ENCODE data around the gene KDM4D.
A peak's percentile ranks its signal among the peaks of the same experiment; 100 is the strongest.
"Not testable (repeated sequence)": the region's sequence is repeated elsewhere in the genome, so short reads cannot be mapped to it uniquely, and the experiment has no call there.

KDM4D gene

DNA sequence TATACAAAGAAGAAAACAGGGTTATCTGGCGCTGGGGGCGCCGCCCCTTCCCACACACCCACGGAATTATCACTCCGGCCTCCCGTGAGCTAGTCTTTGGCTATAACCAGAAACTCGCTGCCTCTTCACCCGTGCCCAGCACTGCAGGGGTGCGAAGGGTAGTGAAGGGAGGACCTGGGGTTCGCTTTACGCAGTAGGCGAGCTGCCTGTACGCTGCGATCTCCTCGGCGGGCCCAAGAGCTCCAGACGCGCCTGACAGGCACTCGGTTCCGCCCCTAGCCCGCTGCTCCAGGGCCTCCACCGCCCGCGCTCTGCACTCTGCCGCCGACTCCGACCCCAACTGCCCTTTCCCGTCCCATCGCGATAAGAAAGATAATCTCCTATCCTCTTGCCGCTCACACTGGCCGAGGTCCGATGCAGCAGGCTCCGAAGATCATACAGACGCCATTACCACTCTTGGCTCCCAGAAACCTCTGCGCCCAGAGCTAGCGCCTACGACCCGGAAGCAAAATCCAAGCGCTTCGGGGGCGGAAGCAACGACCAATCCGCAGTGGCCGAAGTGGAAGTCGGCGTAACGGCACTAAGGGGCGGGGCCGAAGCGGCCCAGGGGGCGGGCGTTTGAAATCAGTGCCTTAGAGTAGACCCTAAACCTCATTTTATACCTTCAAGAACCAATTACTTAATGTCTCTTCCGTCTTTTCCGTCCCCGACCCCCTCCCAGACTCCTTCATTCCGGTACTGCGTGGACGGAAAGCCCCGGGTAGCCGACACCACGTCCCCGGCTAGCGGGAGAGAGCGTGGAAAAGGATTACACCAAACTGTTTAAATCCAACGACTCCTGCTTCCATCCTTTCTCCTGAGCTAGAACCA is at the start of gene KDM4D, which contains the start of gene CWC15:
KDM4D (plus strand) TSS at position 611 of the 870 bp plus-strand sequence. CDS start 23,664 bp downstream, outside the sequence.
CWC15 (minus strand) TSS at position 458 of the 870 bp plus-strand sequence. CDS start 1,371 bp downstream, outside the sequence.
- DNase-seq (ENCODE audit: low spot score) = peak; percentile 91

DNA sequence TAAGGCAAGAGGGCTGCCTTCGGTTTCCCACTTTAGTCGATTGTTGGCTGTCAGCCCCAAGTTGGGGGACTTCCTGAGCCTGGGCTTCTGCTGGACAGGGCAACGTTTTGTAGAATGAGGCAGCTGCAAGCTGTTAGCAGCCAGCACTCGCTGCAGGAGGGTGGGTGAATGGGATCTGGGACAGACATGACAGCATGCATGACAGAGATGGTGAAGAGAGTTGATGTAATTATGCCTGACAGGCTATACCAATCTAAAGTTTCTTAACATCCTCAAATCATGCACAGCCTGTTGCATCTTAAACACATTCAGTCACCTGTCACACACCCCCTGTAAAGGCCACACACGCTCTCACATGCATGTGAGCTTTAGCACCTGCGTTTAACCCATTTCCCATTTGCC is 49.3 kb upstream of the KDM4D start:
- DNase-seq (ENCODE audit: low spot score) = no peak

DNA sequence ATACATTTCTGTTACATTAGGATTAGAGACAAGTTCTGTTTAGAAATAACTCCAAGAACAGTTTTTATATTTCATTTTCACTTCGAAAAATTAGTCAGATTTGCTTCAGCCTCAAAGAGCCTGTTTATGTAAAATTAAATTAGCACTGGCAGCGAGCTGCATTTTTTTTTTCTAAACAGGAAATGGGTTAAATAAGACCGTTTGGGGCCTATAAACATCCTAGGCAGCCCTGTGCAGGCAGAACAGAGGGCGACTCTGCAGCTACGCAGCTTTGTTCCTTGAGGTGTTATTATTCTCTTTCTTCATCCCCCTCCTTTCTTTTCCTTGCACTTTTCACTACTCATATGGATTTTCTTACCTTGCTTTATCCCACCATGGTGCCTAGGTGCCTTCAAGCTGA is 48.9 kb upstream of the KDM4D start:
- DNase-seq (ENCODE audit: low spot score) = no peak

DNA sequence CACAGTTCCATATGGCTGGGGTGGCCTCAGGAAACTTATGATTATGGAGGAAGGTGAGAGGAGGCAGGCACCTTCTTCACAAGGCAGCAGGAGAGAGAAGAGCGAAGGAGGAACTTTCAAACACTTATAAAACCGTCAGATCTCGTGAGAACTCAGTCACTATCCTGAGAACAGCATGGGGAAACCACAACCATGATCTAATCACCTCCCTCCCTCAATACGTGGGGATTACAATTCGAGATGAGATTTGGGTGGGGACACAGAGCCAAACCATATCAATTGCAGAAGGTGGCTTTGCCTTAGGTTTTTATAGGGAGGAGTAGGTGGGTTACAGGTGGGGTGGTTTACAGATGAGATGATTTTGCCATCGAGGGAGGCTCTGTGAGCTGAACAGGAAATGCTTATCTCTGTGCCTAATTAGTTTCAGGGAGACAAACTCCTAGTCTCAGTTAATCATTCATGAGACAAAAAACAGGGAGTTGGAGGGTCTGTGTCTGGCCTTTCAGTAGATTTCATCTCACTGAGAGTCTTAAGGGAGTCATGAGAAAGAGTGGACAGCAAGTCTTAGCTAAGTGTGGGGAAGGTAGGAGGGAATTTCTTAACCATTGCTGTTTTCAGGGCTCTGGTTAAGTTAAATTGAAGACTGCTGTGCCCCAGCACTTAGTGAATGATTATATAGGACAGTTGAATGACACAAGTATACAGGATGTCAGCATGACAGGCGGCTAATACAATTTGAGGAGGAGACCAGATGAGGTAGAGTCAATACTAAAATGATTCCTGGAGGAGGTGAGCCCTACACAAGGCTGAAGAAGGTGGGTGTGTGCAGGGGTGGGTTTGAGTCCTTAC is 47.9 kb upstream of the KDM4D start:
- no peak for DNase-seq (ENCODE audit: low spot score)

DNA sequence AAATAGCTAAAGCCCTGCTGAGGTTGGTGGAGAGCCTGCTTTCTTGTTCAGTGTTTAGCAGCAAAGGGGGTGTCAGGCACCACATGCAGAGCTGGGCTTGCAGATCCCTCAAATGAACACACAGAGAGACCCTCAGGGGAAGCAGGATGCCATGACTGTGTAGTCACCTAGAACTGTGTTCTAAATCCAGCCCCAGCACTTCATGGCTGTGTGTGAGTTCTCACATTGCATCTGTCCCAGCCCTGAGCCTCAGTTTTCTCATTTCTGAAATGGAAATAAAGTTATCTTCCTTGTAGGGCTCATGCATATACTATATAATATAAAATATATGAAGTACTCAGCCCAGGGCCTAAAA is 47.3 kb upstream of the KDM4D start:
- DNase-seq (ENCODE audit: low spot score) = no peak

DNA sequence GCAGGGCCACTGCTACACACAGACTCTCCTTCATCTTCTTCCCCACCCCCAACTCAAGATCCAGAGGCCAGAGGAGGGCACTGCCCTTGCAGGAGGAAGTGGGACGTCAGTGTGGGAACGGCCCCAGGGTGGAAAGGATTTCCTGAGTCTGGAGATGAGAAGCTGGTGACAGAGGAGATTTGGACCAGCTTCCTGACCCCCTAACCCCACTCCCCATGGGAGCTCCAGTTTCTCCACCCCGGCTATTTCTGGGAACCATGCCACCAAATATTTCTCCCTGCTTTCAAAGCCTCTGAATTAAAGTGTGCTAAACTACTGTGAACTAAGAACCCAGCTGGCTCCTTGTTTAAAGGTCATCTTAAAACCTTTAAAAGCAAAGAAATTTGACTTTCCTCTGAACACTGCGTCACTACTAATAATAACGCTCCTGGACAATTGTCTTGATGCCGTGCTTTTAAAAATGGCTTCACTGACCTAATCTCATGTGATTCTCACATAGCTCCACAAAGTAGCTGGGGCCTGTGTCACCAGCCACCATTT is 46.7 kb upstream of the KDM4D start:
- DNase-seq (ENCODE audit: low spot score) = no peak

DNA sequence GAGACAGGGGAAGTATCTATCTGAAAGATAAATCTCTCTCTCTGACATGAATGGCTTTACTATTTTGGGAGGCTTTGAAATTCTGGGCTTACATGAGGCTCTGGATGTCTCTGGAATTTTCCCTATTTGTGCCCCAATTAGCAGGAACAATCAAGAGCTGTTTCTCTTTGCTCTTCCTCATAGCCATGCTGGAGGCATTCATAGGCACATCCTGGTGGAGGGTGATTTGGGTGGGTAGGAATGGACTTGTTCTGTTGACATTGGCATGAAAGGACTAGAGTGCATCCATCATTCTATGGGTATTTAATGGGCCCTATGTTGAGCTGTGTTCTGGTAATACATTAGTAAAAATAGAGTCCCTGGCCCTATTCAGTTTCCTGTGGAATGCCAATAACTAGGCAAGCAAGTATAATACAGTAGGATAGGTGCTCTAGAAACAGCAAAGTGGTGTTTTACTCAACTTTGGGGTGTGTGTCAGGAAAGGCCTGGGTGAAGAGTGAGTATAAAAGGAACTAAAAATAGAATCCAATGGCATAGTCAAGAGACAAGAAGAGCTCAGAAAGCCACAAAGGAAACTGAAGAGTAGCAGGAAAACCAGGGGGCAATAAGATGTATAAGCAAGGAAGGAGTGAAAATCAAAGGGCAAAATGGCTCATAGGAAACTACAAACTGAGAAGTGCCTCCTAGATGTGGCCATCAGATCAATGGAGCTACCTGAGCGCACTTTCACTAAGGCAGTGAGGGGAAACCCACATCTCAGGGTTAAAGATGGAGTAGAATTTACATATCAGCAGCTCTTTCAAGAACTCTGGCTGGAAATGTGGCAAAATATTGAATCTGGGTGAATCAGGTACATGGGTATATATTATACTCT is 45.2 kb upstream of the KDM4D start:
- no peak for DNase-seq (ENCODE audit: low spot score)

DNA sequence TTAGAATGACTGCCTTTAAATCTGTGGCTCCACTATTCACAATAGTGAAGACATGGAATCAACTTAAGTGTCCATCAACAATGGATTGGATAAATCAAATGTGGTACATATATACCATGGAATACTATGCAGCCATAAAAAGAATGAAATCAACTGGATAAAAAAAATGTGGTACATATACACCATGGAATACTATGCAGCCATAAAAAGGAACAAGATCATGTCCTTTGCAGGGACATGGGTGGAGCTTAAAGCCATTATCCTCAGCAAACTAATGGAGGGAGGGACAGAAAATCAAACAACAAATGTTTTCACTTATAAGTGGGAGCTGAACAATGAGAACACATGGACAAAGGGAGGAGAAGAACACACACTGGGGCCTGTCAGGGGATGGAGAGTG is 41.4 kb upstream of the KDM4D start:
- not testable (repeated sequence) for DNase-seq (ENCODE audit: low spot score)

DNA sequence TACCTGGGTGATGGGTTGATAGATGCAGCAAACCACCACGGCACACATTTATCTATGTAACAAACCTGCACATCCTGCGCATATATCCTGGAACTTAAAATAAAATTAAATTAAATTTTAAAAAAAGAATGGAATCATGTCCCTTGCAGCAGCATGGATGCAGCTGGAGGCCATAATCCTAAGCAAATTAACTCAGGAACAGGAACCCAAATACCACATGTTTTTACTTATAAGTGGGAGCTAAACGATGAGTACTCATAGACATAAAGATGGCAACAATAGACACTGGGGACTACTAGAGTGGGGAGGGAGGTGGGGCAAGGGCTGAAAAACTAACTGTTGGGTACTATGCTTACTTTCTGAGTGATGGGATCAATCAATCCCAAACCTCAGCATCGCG is 41.0 kb upstream of the KDM4D start:
- no peak for DNase-seq (ENCODE audit: low spot score)

DNA sequence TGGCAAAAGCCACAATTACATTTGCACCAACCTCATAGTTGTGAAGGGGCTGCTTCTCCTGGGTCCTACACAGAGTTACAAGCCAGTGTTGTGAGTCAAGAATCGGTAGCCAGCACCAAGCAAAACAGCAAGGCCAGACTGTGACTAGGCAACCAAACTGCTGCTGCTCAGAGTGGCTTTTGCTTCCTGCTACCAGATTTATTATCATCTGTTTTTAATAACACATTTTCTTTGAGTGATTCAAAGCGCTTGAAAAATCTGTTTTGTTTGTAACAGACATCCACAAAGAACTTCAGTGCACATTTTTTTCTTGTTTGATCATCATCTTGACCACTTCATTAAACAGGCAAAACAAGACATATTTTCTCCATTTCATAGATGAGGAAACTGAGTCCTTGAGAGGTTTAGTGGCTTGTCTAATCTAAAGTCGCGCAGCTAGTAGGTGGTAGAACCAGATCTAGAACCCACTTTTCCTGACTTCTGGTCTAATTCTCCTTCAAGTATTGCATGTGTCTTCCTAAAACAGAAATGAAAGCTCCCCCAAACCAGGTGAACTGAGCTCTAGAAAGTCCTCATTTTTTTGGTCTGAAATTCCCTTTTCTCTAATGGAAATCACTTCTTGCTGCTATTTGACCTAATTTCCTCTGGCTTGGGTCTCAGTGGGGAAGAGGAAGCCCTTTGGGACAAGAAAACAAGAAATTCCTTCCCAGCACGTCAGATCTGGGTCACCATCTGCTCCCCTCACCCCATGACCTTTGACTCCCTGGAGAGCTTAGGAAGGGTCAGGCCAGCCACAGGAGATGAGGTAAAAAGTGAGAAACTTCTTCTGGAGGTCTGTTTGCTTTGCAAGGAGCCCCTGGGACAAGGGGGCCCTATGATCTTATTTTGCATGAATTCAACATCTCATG is 40.0 kb upstream of the KDM4D start:
- no peak for DNase-seq (ENCODE audit: low spot score)

DNA sequence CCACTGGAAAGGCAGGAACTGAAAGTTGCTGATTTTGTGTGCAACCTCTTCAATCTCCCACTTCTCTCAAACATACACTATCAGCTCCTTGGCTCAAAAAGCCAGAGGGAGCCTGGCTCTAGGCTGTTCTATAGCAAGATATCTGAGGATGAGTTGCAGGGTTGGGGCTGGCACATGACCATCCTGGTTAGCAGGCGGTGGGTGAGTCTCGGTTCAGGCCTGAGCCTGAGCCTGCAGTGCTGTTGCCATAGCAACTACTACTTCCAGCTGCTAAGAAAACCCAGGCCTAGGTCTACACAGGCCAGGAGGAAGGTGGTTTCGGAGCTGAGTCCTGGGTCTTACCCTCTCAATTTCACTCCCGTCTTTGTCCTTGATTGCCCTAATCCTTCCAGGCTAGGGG is 39.1 kb upstream of the KDM4D start:
- no peak for DNase-seq (ENCODE audit: low spot score)

DNA sequence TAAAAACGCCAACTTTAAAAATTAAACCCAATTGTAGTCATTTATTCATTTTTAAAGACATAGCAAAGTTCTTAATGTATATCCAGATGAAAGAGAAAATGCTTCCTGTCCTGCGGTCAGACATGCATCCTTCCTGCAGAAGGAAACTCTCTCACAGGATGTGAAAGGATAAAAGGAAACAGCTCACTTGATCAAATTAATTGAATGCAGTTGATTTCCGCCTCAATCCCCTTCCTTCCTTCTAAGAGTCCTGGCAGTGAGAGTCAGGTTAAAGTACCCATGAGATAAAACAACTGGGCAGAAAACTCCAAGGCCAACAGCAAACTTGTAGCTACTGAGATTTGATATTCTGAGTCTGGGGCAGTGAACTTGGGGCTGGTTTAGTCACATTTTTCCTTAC is 38.7 kb upstream of the KDM4D start:
- no peak for DNase-seq (ENCODE audit: low spot score)

DNA sequence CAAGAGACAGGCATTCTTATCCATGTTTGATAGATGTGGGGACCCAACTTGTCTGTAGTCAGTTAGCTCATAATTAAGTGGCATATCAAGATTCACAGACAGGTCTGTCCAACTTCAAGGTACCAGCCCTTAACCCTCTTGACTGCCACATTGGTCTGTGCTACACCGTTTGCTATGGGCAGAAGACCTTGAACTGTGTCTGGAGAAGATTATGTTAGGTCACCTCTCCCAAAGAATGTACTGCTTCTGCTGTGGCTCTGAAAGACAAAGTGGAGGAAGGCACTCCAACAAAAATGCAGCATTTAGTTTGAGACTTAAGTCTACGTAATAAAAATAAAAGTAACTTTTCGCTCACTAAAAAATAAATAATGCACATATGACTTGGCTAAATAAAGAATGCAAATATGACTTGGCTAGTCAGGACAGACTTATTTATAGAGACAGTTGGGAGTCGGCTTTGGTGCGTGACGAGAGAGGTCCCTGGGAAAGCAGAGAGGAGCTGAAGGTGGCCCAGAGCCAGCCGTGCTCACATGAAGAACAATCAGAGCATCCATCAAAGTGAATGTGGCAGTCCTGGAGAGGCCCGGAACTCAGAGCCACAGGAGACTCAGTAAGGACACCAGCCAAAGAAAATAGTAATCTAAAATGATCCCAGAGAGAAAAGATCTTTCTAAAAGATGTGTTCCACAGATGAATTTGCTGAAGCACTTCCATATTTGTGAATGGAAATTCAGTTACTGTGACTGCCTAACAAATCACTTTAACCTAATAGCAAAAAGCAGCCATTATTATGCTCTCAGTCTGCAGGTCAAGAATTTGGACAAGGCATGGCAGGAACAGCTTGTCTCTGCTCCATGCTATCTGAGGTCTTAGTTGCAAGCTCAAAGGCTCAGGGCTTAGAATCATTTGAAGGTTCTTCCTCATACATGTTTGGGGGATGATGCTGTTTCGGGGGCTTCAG is 35.1 kb upstream of the KDM4D start:
- no peak for DNase-seq (ENCODE audit: low spot score)

DNA sequence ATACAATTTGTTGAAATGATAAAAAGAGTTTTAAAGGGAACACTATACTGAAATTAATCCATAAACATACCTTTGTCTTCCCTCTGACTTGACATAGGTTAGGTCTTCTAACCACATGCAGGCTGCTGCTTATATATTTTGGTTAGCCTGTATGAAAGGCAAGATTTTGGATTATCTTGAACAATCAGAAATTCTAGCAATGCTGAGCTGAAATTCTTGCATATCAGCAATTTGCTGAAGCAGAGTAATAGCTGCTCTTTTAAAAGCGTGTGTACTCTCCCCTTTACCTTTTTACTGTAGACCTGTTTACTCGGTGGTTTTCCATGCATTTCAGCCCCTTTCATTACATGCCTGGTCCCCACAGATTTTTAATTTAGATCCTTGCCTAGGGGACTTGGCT is 34.2 kb upstream of the KDM4D start:
- DNase-seq (ENCODE audit: low spot score) = no peak

DNA sequence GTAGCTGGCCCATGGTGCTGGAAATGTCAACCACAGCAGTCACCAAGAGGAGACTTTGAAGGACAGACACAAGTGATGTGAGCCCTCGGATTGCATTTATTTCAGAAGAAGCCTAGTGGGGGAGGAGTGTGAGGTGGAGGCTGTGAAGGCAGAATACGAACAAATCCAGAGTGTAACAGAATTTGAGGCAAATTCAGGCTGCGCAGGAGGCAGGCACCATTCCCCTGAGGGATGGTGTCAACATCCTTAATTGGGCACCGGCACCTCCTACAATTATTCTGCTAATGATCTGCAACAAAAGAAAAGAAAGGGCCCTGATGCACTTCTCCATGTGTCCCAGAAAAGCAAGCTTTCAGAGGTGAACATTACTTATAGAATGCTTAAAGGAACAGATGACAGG is 32.4 kb upstream of the KDM4D start:
- DNase-seq (ENCODE audit: low spot score) = no peak

DNA sequence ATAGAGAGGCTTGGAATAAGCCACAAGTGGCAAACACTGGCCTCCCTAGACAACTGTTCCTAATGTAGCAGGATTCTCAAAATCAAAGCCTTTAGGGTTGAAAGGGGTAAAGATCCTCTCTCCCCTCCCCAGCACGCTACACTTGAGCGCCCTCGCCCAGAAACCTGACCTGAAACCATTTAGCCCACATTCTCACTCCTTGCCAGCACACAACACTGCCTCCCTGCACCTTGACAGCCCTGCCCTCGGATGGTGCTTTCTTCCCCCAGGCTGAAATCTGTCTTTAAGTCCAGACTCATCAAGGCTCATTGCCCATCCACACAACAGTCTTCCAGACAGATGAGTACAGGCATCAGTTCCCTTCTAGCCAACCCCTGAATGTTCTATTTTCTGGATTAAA is 26.7 kb upstream of the KDM4D start:
- DNase-seq (ENCODE audit: low spot score) = no peak

DNA sequence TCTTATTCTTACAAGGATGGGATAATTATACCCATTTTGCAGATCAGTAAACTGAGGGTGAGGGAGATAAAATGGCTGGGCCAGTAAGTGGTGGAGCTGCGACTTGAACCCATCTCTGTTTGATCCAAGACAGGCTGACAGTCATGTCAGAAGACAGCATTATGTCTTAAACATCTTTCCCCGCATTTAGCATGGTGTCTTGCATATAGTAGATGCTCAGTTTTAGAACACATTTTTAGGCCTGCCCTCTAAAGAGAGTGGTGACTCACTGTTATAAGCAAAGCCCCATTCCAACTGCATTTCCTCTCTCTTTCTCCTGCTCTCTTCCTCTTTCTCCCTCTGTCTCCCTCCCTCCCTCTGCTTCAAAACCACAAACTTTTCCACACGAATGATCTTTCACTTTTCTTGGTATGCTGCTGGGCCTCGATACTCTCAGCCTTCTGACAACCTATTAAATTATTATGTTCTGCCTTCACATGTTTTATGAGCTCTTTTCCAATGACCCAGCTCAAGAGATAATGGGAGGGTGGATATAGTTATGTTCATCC is 25.4 kb upstream of the KDM4D start:
- DNase-seq (ENCODE audit: low spot score) = no peak

DNA sequence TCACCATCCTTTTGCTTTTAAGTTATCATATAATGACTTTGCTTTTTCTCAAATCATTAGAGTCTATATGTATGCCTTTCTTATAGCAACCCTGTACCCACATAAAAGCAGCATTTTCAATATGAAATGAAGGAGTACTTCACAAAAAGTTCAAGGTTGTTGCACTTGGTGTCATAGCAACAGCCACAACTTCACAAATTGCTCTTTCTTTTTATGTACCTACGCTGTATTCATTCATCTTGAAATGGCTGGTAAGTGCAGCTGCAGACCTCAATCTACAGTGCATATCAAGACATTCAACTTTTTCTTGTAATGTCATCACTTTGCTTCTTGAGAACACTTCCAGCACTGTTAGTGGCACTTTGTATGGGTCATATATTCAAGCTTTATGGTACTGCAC is 18.8 kb upstream of the KDM4D start:
- no peak for DNase-seq (ENCODE audit: low spot score)

DNA sequence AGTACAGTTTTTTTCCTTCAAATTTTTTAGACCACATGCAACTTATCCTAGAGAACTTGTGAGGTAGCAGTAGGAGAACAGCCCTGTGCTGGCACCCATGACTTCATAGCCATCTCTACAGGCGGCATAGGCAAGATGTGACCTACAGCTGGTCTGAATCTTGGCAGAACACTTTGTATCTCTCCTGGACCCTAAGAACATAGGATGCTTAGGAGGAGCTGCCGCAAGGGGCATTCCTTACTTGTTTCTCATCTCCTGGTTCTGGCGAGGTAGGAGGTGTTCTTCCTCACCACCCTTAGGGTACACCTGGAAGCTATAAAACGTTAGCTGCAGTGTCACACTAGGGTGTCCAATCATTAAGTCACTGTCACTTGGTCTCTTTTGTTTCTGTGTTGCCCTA is 16.5 kb upstream of the KDM4D start:
- no peak for DNase-seq (ENCODE audit: low spot score)
